ENCODE results near the gene PTPN3. TPM values are rescaled to one million over a fixed set of nuclear protein-coding genes. Genes with fewer than 3 reads are reported as not detected.

Gene PTPN3
- total and polyA plus RNA-seq, 4 donors = 4.3 to 22.9 (median 9.4) TPM

DNA sequence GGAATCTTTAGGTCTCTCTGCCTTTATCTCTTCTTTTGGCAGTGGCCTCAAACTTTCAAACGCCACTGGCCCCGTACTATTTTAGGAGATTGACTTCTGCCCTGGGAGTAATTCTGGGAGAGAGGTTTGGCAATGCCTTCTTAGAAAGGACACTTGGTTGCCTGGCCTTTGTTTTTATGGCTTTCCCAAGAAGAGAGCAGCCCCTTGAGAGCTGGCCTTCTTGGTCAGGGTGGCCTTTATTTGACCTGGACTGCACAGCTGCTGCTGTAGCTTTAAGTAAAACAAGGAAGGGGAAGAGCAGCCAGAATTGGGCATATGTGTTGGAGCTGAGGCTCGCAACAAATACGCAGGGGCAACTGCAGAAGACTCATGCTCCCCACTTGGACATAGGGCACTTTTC, 60.8 kb downstream of the PTPN3 start:
- H3K4me1 ChIP-seq (ENCODE audit: control insufficient read depth in 1 of 2, insufficient read depth in 2 of 2, low read length in 2 of 2) = no peaks in the 10 kb centered on the region
- 53 to 55% methylated on average over 4 of the region's 4 CpGs for WGBS, 2 donors
- intact Hi-C loops (cut with DNase I) = no loop called here
- no peaks in the 10 kb centered on the region for H3K9me3 ChIP-seq (ENCODE audit: control insufficient read depth, low read length)
- no peak overlapping the region for H3K4me3 ChIP-seq (ENCODE audit: low read length in 2 of 2)
- H3K27me3 ChIP-seq (ENCODE audit: control insufficient read depth in 1 of 2, insufficient read depth in 2 of 2, low read length in 1 of 2) = no peaks in the 10 kb centered on the region
- ATAC-seq (ENCODE audit: low FRiP score) (no peak), DNase-seq (no peak)
- peaks cover 3 to 5% of the 10 kb centered on the region in 2 donors for H3K36me3 ChIP-seq (ENCODE audit: control insufficient read depth in 1 of 2, insufficient read depth in 2 of 2, low read length in 1 of 2)
- no peak overlapping the region for H3K27ac ChIP-seq (ENCODE audit: low read depth in 1 of 2, low read length in 2 of 2)

DNA sequence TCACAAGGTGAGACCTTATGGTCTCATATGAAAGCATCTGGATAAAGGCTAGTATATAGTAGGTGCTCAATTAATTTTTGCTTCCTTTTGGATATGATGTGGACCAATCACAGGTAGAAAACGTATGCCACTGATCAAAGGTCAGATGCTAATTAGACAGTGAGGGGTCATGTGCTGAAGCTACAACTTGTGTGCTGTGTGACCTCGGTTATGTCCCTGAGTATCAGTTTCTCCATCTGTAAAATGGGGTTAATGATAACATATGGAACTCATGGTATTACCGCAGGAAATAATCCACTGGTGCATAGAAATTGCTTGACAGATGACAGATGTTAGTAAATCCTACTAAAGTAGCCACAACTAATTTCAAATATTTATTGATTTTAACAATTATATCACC, 62.0 kb downstream of the PTPN3 start:
- no peaks in the 10 kb centered on the region for H3K4me1 ChIP-seq (ENCODE audit: control insufficient read depth in 1 of 2, insufficient read depth in 2 of 2, low read length in 2 of 2)
- DNase-seq = no peak
- H3K36me3 ChIP-seq (ENCODE audit: control insufficient read depth in 1 of 2, insufficient read depth in 2 of 2, low read length in 1 of 2) = peaks cover 3 to 5% of the 10 kb centered on the region in 2 donors
- intact Hi-C loops (cut with DNase I) = no loop called here
- no peak overlapping the region for H3K4me3 ChIP-seq (ENCODE audit: low read length in 2 of 2)
- no peak overlapping the region for H3K27ac ChIP-seq (ENCODE audit: low read depth in 1 of 2, low read length in 2 of 2)
- ATAC-seq (ENCODE audit: low FRiP score) = no peak
- 93 to 96% methylated on average over 3 of the region's 3 CpGs for WGBS, 2 donors
- no peaks in the 10 kb centered on the region for H3K27me3 ChIP-seq (ENCODE audit: control insufficient read depth in 1 of 2, insufficient read depth in 2 of 2, low read length in 1 of 2)
- no peaks in the 10 kb centered on the region for H3K9me3 ChIP-seq (ENCODE audit: control insufficient read depth, low read length)

DNA sequence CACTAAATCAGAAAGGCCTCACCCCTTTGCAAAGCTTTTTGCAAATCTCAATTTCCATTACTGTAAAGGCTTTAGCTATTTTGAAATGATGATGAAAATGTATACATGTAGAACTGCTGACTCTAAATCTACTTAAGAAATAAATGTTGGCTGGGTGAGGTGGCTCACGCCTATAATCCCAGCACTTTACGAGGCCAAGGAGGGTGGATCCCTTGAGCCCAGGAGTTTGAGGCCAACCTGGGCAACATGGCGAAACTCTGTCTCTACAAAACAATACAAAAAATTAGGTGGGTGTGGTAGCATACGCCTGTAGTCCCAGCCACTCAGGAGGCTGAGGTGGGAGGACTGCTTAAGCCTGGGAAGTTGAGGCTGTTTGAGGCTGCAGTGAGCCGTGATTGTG, 64.6 kb downstream of the PTPN3 start:
- intact Hi-C loops (cut with DNase I) = no loop called here
- Histone ChIP-seq H3K27ac (ENCODE audit: low read depth in 1 of 2, low read length in 2 of 2) (no peak overlapping the region), H3K27me3 (ENCODE audit: control insufficient read depth in 1 of 2, insufficient read depth in 2 of 2, low read length in 1 of 2) (no peaks in the 10 kb centered on the region), H3K36me3 (ENCODE audit: control insufficient read depth in 1 of 2, insufficient read depth in 2 of 2, low read length in 1 of 2) (peaks cover 3 to 6% of the 10 kb centered on the region in 2 donors), H3K9me3 (ENCODE audit: control insufficient read depth, low read length) (no peaks in the 10 kb centered on the region), H3K4me1 (ENCODE audit: control insufficient read depth in 1 of 2, insufficient read depth in 2 of 2, low read length in 2 of 2) (no peaks in the 10 kb centered on the region), H3K4me3 (ENCODE audit: low read length in 2 of 2) (no peak overlapping the region)
- no peak for DNase-seq
- WGBS, 2 donors = 95% methylated on average over 5 of the region's 5 CpGs
- ATAC-seq (ENCODE audit: low FRiP score) = no peak

DNA sequence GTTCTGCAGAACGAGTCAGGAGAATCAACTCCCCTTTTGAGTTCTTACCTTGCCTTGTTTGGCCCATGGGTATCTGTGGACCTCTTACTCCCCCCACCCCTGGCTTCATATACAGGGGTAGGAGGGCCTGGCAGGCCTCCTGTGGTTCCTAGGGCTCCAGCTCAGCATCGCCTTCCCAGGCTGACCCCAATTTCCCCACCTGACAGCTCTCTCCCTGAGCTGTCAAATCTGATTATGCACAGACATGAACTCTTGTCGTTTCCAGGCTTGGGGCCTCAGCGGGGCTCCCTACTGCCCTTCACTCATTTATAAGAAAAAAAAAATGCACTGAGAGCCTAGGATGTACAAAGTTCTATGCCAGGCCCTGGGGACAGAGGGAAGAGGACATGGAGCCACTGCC, 67.9 kb downstream of the PTPN3 start:
- no peak for DNase-seq
- Histone ChIP-seq H3K9me3 (ENCODE audit: control insufficient read depth, low read length) (no peaks in the 10 kb centered on the region), H3K36me3 (ENCODE audit: control insufficient read depth in 1 of 2, insufficient read depth in 2 of 2, low read length in 1 of 2) (peaks cover 5 to 12% of the 10 kb centered on the region in 2 donors), H3K27ac (ENCODE audit: low read depth in 1 of 2, low read length in 2 of 2) (no peak overlapping the region), H3K4me3 (ENCODE audit: low read length in 2 of 2) (no peak overlapping the region), H3K4me1 (ENCODE audit: control insufficient read depth in 1 of 2, insufficient read depth in 2 of 2, low read length in 2 of 2) (no peaks in the 10 kb centered on the region), H3K27me3 (ENCODE audit: control insufficient read depth in 1 of 2, insufficient read depth in 2 of 2, low read length in 1 of 2) (no peaks in the 10 kb centered on the region)
- ATAC-seq (ENCODE audit: low FRiP score) = no peak
- intact Hi-C loops (cut with DNase I) = no loop called here
- 33 to 47% methylated on average over 4 of the region's 4 CpGs for WGBS, 2 donors

DNA sequence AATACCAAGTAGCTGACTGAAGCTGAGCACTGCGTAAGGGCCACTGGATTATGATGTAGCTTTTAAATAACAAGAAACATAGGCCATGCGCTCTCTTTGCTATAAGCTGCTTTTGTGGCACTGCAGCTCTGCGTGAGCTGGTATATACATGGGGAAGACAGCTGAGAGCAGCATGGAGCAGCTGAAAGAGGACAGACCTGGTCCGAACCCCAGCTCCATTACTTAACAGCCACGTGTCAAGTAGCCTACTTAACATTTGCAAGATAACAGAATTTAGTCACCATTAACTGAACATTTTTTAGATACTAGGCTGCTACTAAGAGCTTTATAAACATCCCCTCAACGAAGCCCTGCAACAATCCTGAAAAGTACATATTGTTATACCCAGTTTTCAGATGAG, 69.3 kb downstream of the PTPN3 start:
- Histone ChIP-seq H3K36me3 (ENCODE audit: control insufficient read depth in 1 of 2, insufficient read depth in 2 of 2, low read length in 1 of 2) (peaks cover 5 to 12% of the 10 kb centered on the region in 2 donors), H3K4me3 (ENCODE audit: low read length in 2 of 2) (no peak overlapping the region), H3K27ac (ENCODE audit: low read depth in 1 of 2, low read length in 2 of 2) (no peak overlapping the region), H3K4me1 (ENCODE audit: control insufficient read depth in 1 of 2, insufficient read depth in 2 of 2, low read length in 2 of 2) (no peaks in the 10 kb centered on the region), H3K27me3 (ENCODE audit: control insufficient read depth in 1 of 2, insufficient read depth in 2 of 2, low read length in 1 of 2) (no peaks in the 10 kb centered on the region), H3K9me3 (ENCODE audit: control insufficient read depth, low read length) (no peaks in the 10 kb centered on the region)
- ATAC-seq (ENCODE audit: low FRiP score) = no peak
- no peak for DNase-seq
- 89 to 90% methylated on average over 6 of the region's 6 CpGs for WGBS, 2 donors
- intact Hi-C loops (cut with DNase I) = no loop called here

DNA sequence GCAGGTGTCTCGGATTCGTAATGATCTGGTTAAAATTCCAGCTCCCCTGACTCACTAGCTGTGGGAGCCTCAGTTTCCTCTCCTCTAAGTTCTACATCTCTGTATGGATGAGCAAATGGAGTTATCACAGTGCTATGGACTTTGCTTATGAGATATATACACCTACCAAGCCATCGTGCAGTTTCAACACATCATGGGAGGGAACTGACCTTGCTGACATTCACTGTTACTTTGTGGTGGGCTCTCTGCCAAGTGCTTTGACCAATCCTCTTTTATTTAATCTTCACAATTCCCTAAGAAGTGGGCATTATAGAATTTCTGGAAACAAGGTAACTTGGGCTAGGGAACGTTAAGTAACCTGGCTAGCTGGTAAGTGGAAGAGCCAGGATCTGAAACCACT, 70.2 kb downstream of the PTPN3 start:
- Histone ChIP-seq H3K4me3 (ENCODE audit: low read length in 2 of 2) (no peak overlapping the region), H3K27me3 (ENCODE audit: control insufficient read depth in 1 of 2, insufficient read depth in 2 of 2, low read length in 1 of 2) (no peaks in the 10 kb centered on the region), H3K36me3 (ENCODE audit: control insufficient read depth in 1 of 2, insufficient read depth in 2 of 2, low read length in 1 of 2) (peaks cover 5 to 12% of the 10 kb centered on the region in 2 donors), H3K27ac (ENCODE audit: low read depth in 1 of 2, low read length in 2 of 2) (no peak overlapping the region), H3K9me3 (ENCODE audit: control insufficient read depth, low read length) (no peaks in the 10 kb centered on the region), H3K4me1 (ENCODE audit: control insufficient read depth in 1 of 2, insufficient read depth in 2 of 2, low read length in 2 of 2) (no peaks in the 10 kb centered on the region)
- 71 to 72% methylated on average over 4 of the region's 4 CpGs for WGBS, 2 donors
- intact Hi-C loops (cut with DNase I) = no loop called here
- no peak for DNase-seq
- no peak for ATAC-seq (ENCODE audit: low FRiP score)

DNA sequence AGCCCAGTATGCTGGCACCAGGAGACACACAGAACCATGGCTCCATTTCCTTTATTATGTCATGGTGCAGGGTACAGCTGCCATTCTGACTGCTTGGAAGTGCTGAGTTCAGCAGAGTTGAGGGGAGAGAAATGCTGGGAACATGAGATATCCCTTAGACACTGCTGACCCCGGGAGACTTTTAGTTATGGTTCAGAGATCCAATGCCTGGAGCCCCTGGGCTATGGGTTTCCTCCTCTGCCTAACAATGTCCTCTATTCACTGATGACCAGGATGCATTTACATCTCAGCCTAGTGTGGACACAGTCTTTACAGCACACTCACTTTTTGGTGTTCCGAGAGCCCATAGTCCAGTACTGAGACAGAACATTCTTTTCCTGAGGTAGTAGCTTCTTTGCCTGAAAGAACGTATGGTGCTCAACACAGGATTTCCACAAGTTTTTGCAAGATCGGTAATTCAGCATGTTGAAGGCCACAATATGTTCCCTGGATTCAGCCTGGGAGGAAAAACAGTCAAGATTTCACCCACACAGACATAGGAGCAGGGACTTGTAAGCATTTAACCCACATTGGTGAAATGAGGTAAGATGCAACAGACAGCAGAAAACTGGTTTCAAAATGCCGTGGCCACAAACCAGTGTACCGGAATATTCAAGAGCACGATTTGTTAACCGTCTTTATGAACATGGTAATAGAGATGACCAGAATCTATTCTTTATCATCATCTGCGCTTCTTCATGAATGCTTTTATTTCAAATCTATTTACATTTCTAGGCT, 71.3 kb downstream of the PTPN3 start:
- H3K9me3 ChIP-seq (ENCODE audit: control insufficient read depth, low read length) = no peaks in the 10 kb centered on the region
- H3K27ac ChIP-seq (ENCODE audit: low read depth in 1 of 2, low read length in 2 of 2) = no peak overlapping the region
- H3K27me3 ChIP-seq (ENCODE audit: control insufficient read depth in 1 of 2, insufficient read depth in 2 of 2, low read length in 1 of 2) = no peaks in the 10 kb centered on the region
- H3K4me1 ChIP-seq (ENCODE audit: control insufficient read depth in 1 of 2, insufficient read depth in 2 of 2, low read length in 2 of 2) = no peaks in the 10 kb centered on the region
- no peak for DNase-seq
- 75 to 83% methylated on average over 9 of the region's 9 CpGs for WGBS, 2 donors
- intact Hi-C loops (cut with DNase I) = no loop called here
- H3K36me3 ChIP-seq (ENCODE audit: control insufficient read depth in 1 of 2, insufficient read depth in 2 of 2, low read length in 1 of 2) = peaks cover 5 to 10% of the 10 kb centered on the region in 2 donors
- H3K4me3 ChIP-seq (ENCODE audit: low read length in 2 of 2) = no peak overlapping the region
- ATAC-seq (ENCODE audit: low FRiP score) = no peak

DNA sequence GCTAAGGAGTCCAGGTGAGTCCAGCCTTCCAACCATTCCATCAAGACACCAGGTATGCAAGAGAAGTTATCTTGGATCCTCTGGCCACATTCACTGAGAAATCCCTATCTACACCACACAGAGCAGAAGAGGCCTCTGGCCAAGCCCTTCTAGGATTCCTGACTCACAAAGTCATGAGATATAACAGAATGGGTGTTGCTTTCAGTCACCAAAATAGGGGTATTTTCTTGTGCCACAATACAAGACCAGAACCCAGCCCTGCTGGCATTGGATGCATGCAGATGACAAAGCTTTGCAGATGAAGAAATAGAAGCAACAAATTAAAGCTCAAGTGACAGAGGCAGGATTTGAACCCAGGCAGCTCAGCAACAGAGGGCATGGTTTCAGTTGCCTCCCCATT, 73.5 kb downstream of the PTPN3 start:
- Histone ChIP-seq H3K27ac (ENCODE audit: low read depth in 1 of 2, low read length in 2 of 2) (no peak overlapping the region), H3K4me3 (ENCODE audit: low read length in 2 of 2) (no peak overlapping the region), H3K9me3 (ENCODE audit: control insufficient read depth, low read length) (no peaks in the 10 kb centered on the region), H3K4me1 (ENCODE audit: control insufficient read depth in 1 of 2, insufficient read depth in 2 of 2, low read length in 2 of 2) (peaks cover 0 to 2% of the 10 kb centered on the region in 2 donors), H3K27me3 (ENCODE audit: control insufficient read depth in 1 of 2, insufficient read depth in 2 of 2, low read length in 1 of 2) (no peaks in the 10 kb centered on the region), H3K36me3 (ENCODE audit: control insufficient read depth in 1 of 2, insufficient read depth in 2 of 2, low read length in 1 of 2) (peaks cover 5 to 10% of the 10 kb centered on the region in 2 donors)
- intact Hi-C loops (cut with DNase I) = no loop called here
- ATAC-seq (ENCODE audit: low FRiP score) (no peak), DNase-seq (no peak)

DNA sequence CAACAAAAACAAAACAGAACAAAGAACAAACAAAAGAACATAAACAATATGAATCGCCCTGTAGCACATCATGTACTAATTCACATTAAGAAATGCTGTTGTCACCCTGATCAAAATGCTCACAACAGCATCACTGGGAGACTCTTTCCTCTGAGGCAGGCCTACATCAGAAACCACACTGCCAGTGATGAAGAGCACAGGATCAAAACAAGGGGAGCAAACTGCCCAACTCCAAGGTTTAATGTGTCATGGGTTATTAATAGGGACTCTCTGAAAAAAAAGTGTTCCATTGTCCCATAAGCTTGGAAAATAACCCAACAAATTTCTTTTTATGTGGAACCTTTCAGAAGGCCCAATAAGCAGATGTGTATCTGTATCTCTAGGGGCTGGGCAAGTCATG, 74.2 kb downstream of the PTPN3 start:
- H3K27ac ChIP-seq (ENCODE audit: low read depth in 1 of 2, low read length in 2 of 2) = no peak overlapping the region
- intact Hi-C loops (cut with DNase I) = no loop called here
- ATAC-seq (ENCODE audit: low FRiP score) (no peak), DNase-seq (no peak)
- no peak overlapping the region for H3K4me3 ChIP-seq (ENCODE audit: low read length in 2 of 2)
- no peaks in the 10 kb centered on the region for H3K27me3 ChIP-seq (ENCODE audit: control insufficient read depth in 1 of 2, insufficient read depth in 2 of 2, low read length in 1 of 2)
- H3K36me3 ChIP-seq (ENCODE audit: control insufficient read depth in 1 of 2, insufficient read depth in 2 of 2, low read length in 1 of 2) = peaks cover 5 to 10% of the 10 kb centered on the region in 2 donors
- 77 to 78% methylated on average over 1 of the region's 1 CpG for WGBS, 2 donors
- peaks cover 0 to 2% of the 10 kb centered on the region in 2 donors for H3K4me1 ChIP-seq (ENCODE audit: control insufficient read depth in 1 of 2, insufficient read depth in 2 of 2, low read length in 2 of 2)
- H3K9me3 ChIP-seq (ENCODE audit: control insufficient read depth, low read length) = no peaks in the 10 kb centered on the region
